GM06990 (cell line): ENCODE results near the gene CCDC159.

ENCODE experiments used
- DNase-seq: peaks from one replicate; pipeline ENCODE4 v3.0.0-alpha.2; 2011; ENCODE audit not compliant: insufficient read length; ENCODE audit errors: extremely low read depth
- H3K27me3 ChIP-seq: replicated peaks from 2 replicates; pipeline ENCODE4 v1.6.0; 2011; ENCODE audit warnings: low read length; ENCODE audit not compliant: control insufficient read depth, insufficient read depth
- H3K36me3 ChIP-seq: 2 replicates; pipeline ENCODE4 v1.5.1; 2011; ENCODE audit warnings: low read length; ENCODE audit not compliant: control insufficient read depth, insufficient read depth
- H3K4me3 ChIP-seq: replicated peaks from 2 replicates; pipeline ENCODE4 v1.5.1; 2011; ENCODE audit warnings: low read depth, mild to moderate bottlenecking, control low read depth, low read length
- CTCF ChIP-seq: IDR thresholded peaks from 2 replicates; pipeline ENCODE4 v1.5.1; 2011; ENCODE audit warnings: low read length, control low read depth, mild to moderate bottlenecking, inconsistent platforms; ENCODE audit not compliant: insufficient read depth, poor library complexity, severe bottlenecking

CCDC159 gene

DNA sequence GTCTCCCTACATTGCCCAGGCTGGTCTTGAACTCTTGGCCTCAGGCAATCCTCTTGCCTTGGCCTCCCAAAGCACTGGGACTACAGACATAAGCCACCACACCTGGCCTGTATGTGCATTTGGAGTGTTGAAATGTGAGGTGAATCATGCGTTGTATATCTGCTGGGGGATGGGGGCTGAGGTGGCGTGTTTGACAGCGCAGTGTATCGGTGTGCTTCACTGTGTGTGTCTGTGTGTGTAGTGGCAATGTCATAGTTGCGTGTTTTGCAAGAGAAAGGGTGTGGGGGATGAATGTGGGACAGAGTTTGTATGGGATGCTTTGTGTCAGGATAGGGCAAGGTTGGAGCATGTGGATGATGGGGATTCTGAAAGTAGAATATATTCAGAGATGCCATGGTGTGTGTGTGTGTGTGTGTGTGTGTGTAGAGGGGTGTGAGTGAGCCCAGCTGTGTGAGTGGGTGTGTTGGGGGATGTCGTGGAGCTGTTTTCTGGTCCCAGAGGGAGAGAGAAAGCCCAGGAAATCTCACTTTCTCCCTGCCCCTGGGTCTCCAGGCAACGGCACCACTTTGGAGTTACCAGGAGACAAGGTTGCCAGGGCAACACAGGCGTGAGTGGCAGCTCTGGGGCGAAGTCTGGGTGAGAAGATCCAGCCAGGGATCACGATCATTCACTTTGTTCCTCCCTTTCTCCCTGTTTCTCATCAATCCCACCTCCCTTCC, 27.0 kb downstream of the CCDC159 start:
- no peaks in the 10 kb centered on the region; the same call in none of the 2 replicates for H3K36me3 ChIP-seq
- DNase-seq: no peak
- no peaks in the 10 kb centered on the region for H3K27me3 ChIP-seq
- peak overlapping the region; percentile 72 for H3K4me3 ChIP-seq
- no peak for TF ChIP-seq CTCF

DNA sequence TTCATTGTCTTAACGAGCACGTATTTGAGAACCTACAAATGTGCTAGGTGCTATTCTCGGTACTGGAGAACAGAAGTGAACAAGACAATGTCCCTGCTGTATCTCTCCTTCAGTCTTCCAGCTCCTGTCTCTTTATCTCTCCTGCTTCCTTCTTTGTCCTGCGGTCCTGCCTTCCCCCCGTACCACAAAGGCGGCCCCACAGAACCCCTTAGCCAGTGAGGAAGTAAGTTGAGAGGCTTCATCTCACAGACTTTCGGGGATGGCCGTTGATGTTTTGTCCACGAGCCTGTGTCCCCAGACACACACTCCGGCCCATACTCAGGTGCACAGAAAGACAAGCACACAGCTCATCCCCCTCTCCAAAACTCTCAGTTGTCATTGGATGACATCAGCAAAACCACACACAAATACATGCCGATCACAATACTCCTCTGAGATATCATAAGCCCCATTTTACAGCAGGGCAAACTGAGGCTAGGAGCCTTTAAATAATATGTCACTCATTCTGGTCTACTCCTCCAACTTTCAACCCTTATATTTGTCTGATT, 27.6 kb downstream of the CCDC159 start:
- Histone ChIP-seq H3K27me3 (no peaks in the 10 kb centered on the region), H3K4me3 (peak overlapping the region; percentile 72), H3K36me3 (no peaks in the 10 kb centered on the region; the same call in none of the 2 replicates)
- DNase-seq: no peak
- TF ChIP-seq CTCF: no peak

DNA sequence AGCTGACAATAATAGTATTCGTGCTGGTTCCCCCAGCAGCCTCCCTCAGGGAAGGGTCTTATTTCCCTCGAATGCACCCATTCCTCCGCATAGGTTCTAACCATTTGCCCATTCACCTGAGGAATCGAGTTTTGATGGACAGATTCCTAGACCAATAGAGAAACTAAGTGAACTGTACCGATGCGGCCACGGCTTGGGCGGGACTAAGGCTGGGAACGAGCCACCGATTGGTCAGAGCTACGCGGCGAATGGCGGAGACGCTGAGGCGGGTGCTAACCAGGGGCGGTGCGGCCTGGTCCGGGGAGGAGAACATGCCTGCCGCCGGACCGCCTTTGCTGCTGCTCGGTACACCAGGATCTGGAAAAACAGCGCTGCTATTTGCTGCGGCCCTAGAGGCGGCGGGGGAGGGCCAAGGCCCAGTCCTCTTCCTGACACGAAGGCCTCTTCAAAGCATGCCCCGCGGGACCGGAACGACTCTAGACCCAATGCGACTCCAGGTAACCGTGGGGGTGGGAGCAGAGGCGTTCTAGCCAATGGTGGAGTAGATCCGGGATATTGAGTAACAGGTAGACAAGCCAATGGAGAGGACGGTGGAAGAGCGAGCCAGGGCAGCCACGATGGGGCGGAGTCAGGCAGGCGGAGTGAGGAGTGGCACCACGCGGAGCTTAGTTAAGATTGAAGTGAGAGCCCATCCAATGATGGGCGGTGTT, 28.3 kb downstream of the CCDC159 start, which contains the start of gene SWSAP1:
SWSAP1 (plus strand) TSS at position 234 of the 710 bp plus-strand sequence; CDS start at position 249, 15 bp downstream.
- Histone ChIP-seq H3K27me3 (no peaks in the 10 kb centered on the region), H3K4me3 (peak within 1 kb of the TSS; percentile 72), H3K36me3 (no peaks in the 10 kb centered on the region; the same call in 1 of the 2 replicates)
- no peak for TF ChIP-seq CTCF
- peak; percentile 99 for DNase-seq

- Histone ChIP-seq H3K36me3 (no peaks in the 10 kb centered on the region; the same call in 1 of the 2 replicates), H3K27me3 (no peaks in the 10 kb centered on the region), H3K4me3 (peak overlapping the region; percentile 64)
- DNase-seq: peak; percentile 76
- no peak for TF ChIP-seq CTCF
Observed at GRCh38 chr19:11375143-11375948, 29.0 kb downstream of the CCDC159 start.

DNA sequence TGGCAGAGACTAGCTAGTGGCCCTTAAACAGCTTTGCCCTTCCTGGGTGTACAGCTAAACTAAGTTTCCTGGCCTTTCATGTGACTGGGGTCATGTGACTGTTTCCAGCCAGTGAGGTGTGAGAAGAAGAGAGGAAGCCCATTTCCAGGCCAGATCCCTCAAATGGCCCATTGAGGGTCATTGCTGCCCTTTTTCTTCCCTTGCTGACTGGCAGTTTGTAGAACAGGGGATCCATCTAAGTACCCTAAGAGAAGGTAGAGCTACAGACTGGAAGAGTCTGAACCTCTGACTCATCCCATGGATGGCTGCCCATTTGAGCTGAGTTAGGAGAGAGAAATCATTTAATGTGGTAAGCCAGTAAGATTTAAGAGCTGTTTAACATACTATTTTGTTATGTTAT, 30.9 kb downstream of the CCDC159 start:
- no peak for TF ChIP-seq CTCF
- no peak for DNase-seq
- H3K27me3 ChIP-seq: no peaks in the 10 kb centered on the region
- H3K4me3 ChIP-seq: no peak overlapping the region
- no peaks in the 10 kb centered on the region; the same call in 1 of the 2 replicates for H3K36me3 ChIP-seq
